Suppressor macrophage treated with lipopolysaccharide for 1 hour (primary cell): Measurements from ENCODE around the gene TPCN1.
A peak's percentile ranks its signal among the peaks of the same experiment; 100 is the strongest.

Experiments
- DNase-seq, 3 donors: peaks; one replicate each; pipeline ENCODE4 v3.0.0-alpha.2; 2020 to 2022

Gene TPCN1

GRCh38 chr12:113226696-113227568 is 5.7 kb downstream of the TPCN1 start:
- no peak for DNase-seq

- no peak for DNase-seq
Measured at GRCh38 chr12:113227686-113228391, 6.6 kb downstream of the TPCN1 start.

- DNase-seq = no peak
Measured at GRCh38 chr12:113228394-113229028, 7.2 kb downstream of the TPCN1 start.

- DNase-seq = no peak
Measured at GRCh38 chr12:113230315-113231234, 9.3 kb downstream of the TPCN1 start.

- DNase-seq = peak in 2 of 3 donors; percentile 32 to 59
Measured at GRCh38 chr12:113231235-113232088, 10.2 kb downstream of the TPCN1 start.

- peak in 1 of 3 donors; percentile 50 for DNase-seq
Measured at GRCh38 chr12:113232089-113232839, 11.0 kb downstream of the TPCN1 start.

- peak; percentile 87 to 92 (median 88) for DNase-seq
Measured at GRCh38 chr12:113232840-113233585, 11.7 kb downstream of the TPCN1 start.

GRCh38 chr12:113233967-113234366 is 12.7 kb downstream of the TPCN1 start:
- DNase-seq = no peak

- no peak for DNase-seq
Measured at GRCh38 chr12:113234483-113234882, 13.2 kb downstream of the TPCN1 start.

GRCh38 chr12:113235976-113236375 is 14.7 kb downstream of the TPCN1 start:
- no peak for DNase-seq

- DNase-seq = peak; percentile 58 to 64 (median 60)
Measured at GRCh38 chr12:113236539-113237399, 15.5 kb downstream of the TPCN1 start.

- DNase-seq = no peak
Measured at GRCh38 chr12:113237748-113238147, 16.5 kb downstream of the TPCN1 start.

GRCh38 chr12:113238309-113238708 is 17.0 kb downstream of the TPCN1 start:
- no peak for DNase-seq

- no peak for DNase-seq
Measured at GRCh38 chr12:113239288-113239771, 18.1 kb downstream of the TPCN1 start.

GRCh38 chr12:113239811-113240331 is 18.6 kb downstream of the TPCN1 start:
- no peak for DNase-seq

- peak in 2 of 3 donors; percentile 52 to 64 for DNase-seq
Measured at GRCh38 chr12:113240395-113240794, 19.1 kb downstream of the TPCN1 start.

GRCh38 chr12:113241191-113242025 is 20.1 kb downstream of the TPCN1 start:
- peak; percentile 78 to 90 (median 85) for DNase-seq
